AG10803 (cell line): ENCODE measurements around the gene FAM3D.

Experiments
- DNase-seq: peaks from one replicate; pipeline ENCODE4 v3.0.0; 2010; ENCODE audit warnings: low read depth
- H3K4me3 ChIP-seq: 2 replicates; pipeline ENCODE4 v1.5.1; 2011; ENCODE audit warnings: mild to moderate bottlenecking, low read length, control low read depth
- CTCF ChIP-seq: conservative IDR thresholded peaks from 2 replicates; pipeline ENCODE4 v1.5.1; 2011; ENCODE audit warnings: mild to moderate bottlenecking, low read length, control low read depth, inconsistent platforms

Gene FAM3D

GRCh38 chr3:58691997-58692396 lies 25.4 kb upstream of the FAM3D start:
- H3K4me3 ChIP-seq: no peak overlapping the region
- no peak for TF ChIP-seq CTCF
- no peak for DNase-seq

- TF ChIP-seq CTCF: no peak
- H3K4me3 ChIP-seq: no peak overlapping the region
- no peak for DNase-seq
Measured at GRCh38 chr3:58690490-58690889, 23.9 kb upstream of the FAM3D start.

GRCh38 chr3:58688574-58688973 lies 22.0 kb upstream of the FAM3D start:
- DNase-seq: no peak
- no peak overlapping the region for H3K4me3 ChIP-seq
- TF ChIP-seq CTCF: no peak

GRCh38 chr3:58686847-58687246 lies 20.3 kb upstream of the FAM3D start:
- no peak overlapping the region for H3K4me3 ChIP-seq
- TF ChIP-seq CTCF: no peak
- DNase-seq: no peak

- no peak for DNase-seq
- no peak for TF ChIP-seq CTCF
- no peak overlapping the region for H3K4me3 ChIP-seq
Measured at GRCh38 chr3:58685641-58686040, 19.1 kb upstream of the FAM3D start.

GRCh38 chr3:58683466-58683865 lies 16.9 kb upstream of the FAM3D start:
- no peak overlapping the region for H3K4me3 ChIP-seq
- DNase-seq: peak; percentile 56
- TF ChIP-seq CTCF: no peak

- DNase-seq: peak; percentile 19
- no peak overlapping the region for H3K4me3 ChIP-seq
- TF ChIP-seq CTCF: no peak
Measured at GRCh38 chr3:58683001-58683458, 16.5 kb upstream of the FAM3D start.
